ENCODE results near the gene PDE10A.

DNA sequence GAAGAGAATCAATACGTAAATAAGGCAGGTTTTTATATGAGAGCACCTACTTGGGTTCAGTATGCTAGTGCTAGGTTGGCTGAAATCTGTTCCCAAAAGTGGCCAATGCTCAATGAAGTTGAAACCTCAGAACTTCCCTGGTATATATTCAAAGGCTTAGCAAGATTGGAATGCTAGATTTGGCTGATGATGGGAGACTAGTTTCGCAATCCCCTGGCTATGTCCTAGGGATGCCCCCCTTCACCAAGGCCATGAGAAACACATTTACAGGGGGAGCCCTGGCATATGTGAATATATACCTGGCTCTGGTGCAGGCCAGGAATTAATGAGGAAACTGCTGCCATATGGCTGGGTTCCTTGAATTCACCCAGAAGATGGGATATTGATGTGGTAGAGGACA, 211.2 kb downstream of the PDE10A start:
- TF ChIP-seq GATA3 (IDR thresholded peaks at IDR 0.05; ENCODE audit: low read depth, low read length) (no peak), GATA2 (IDR thresholded peaks at IDR 0.05; ENCODE audit: low read depth, low read length) (no peak)

All from SH-SY5Y (cell line).